ENCODE measurements around the gene TLE4. TPM values are rescaled to one million over a fixed set of nuclear protein-coding genes. Genes with fewer than 3 reads are reported as not detected.

The TLE4 gene
- total and polyA plus RNA-seq, 2 of the 13 experiments (the other 11 are each of a cell fraction or from before 2014, with no cell fraction given): 2.0 to 2.3 TPM

GRCh38 chr9:79630521-79631403, 59.0 kb downstream of the TLE4 start:
- intact Hi-C loops (cut with micrococcal nuclease; ENCODE audit: unreplicated experiment) (no loop called here), in situ Hi-C loops (cut with HindIII; ENCODE audit: extremely low pct_ligation_motif_present, low pct_unique_long_range_greater_than_20kb) (no loop called here)
- Histone ChIP-seq H3K4me1 (ENCODE audit: insufficient read depth, low read length) (no peaks in the 10 kb centered on the region), H3K4me2 (ENCODE audit: low read depth, low read length) (no peak overlapping the region), H3K9ac (ENCODE audit: insufficient read depth, low read depth, low read length) (no peak overlapping the region), H3K36me3 (replicated peaks in 1 of 2; ENCODE audit: control insufficient read depth in 1 of 2, insufficient read depth in 2 of 2, low read length in 2 of 2) (no peaks in the 10 kb centered on the region), H3K4me3 (replicated peaks in 1 of 3; ENCODE audit: insufficient read depth in 1 of 3, low read depth in 2 of 3, low read length in 3 of 3) (no peak overlapping the region), H4K20me1 (ENCODE audit: insufficient read depth, low read length) (no peaks in the 10 kb centered on the region), H2AFZ (ENCODE audit: low read length) (no peak overlapping the region), H3K27ac (ENCODE audit: extremely low read length, insufficient read depth, low read length) (no peak overlapping the region), H3K79me2 (ENCODE audit: insufficient read depth, low read length) (no peaks in the 10 kb centered on the region), H3K9me3 (ENCODE audit: low read length) (0 out of 2 replicates have a peak, but pooled peaks cover 5% of the 10 kb centered on the region), H3K27me3 (ENCODE audit: control insufficient read depth in 1 of 2, insufficient read depth in 2 of 2, low read length in 2 of 2) (no peaks in the 10 kb centered on the region)
- no peak for ATAC-seq
- DNase-seq (ENCODE audit: low spot score): no peak
- POLR2A ChIA-PET: no interaction called here
- CTCF ChIA-PET (ENCODE audit: low intra/inter-chr PET ratio, low total read pairs): no interaction called here
- no peak for FAIRE-seq
- WGBS (ENCODE audit: low lambda C conversion rate): 56% methylated on average over 5 of the region's 5 CpGs
- no TSS peak for BruUV-seq (replicated peaks)
- TF ChIP-seq SOX13 (IDR thresholded peaks at IDR 0.05) (no peak), SOX13 (CRISPR knock-in tag; conservative IDR thresholded peaks at IDR 0.05 in 1 of 2, IDR thresholded peaks at IDR 0.05 in 1 of 2) (no peak), MTERF4 (CRISPR knock-in tag; IDR thresholded peaks at IDR 0.05) (no peak), ARID2 (CRISPR knock-in tag; IDR thresholded peaks at IDR 0.05; ENCODE audit: borderline replicate concordance) (no peak), ZNF790 (CRISPR knock-in tag; IDR thresholded peaks at IDR 0.05; ENCODE audit: borderline replicate concordance) (no peak), ZNF556 (CRISPR knock-in tag; IDR thresholded peaks at IDR 0.05; ENCODE audit: borderline replicate concordance) (no peak), MAFK (conservative IDR thresholded peaks at IDR 0.05 in 1 of 2, IDR thresholded peaks at IDR 0.05 in 1 of 2; ENCODE audit: low read length in 2 of 2) (no peak), TARDBP (CRISPR knock-in tag; IDR thresholded peaks at IDR 0.05) (no peak)

Data from HepG2 (cell line).